K562 (cell line): ENCODE measurements around the gene EXOC7. TPM values are rescaled to one million over a fixed set of nuclear protein-coding genes. Genes with fewer than 3 reads are reported as not detected.

ENCODE experiments used
- CTBP1 ChIP-seq: fragments of 450-650 bp; IDR thresholded peaks from 2 replicates; pipeline ENCODE4 v1.6.1; 2016; ENCODE audit warnings: borderline replicate concordance
- FOXA1 ChIP-seq: fragments of 450-650 bp; IDR thresholded peaks from 2 replicates; pipeline ENCODE4 v1.6.1; 2016; ENCODE audit warnings: mild to moderate bottlenecking, borderline replicate concordance
- HMGN3 ChIP-seq: IDR thresholded peaks from 2 replicates; pipeline ENCODE4 v1.6.1; 2011; ENCODE audit warnings: borderline replicate concordance, low read depth, mild to moderate bottlenecking, mixed read lengths, low read length; ENCODE audit not compliant: insufficient read length; ENCODE audit errors: extremely low read depth
- MXD1 ChIP-seq: fragments of 250-450 bp; sonication (Bioruptor Pico); IDR thresholded peaks from 2 replicates; pipeline ENCODE4 v1.8.0; 2021; ENCODE audit warnings: borderline replicate concordance, mild to moderate bottlenecking, moderate library complexity; ENCODE audit not compliant: poor library complexity, severe bottlenecking
- NFATC3 ChIP-seq: fragments of 450-650 bp; IDR thresholded peaks from 2 replicates; pipeline ENCODE4 v1.6.1; 2017; ENCODE audit warnings: mild to moderate bottlenecking
- POLR2AphosphoS5 ChIP-seq: IDR thresholded peaks from 2 replicates; pipeline ENCODE4 v1.6.1; 2011; ENCODE audit warnings: mild to moderate bottlenecking, low read depth, low read length, moderate library complexity; ENCODE audit not compliant: control insufficient read depth, insufficient read depth
- RNF2 ChIP-seq: sonication (generic); IDR thresholded peaks from 2 replicates; pipeline ENCODE4 v1.6.1; 2016
- STAG1 ChIP-seq: sonication (generic); formaldehyde crosslinking; IDR thresholded peaks from 2 replicates; pipeline ENCODE4 v1.5.0; 2020; ENCODE audit warnings: missing genetic modification reagents, borderline replicate concordance
- TCFL5 ChIP-seq: fragments of 250-450 bp; sonication (Bioruptor Pico); conservative IDR thresholded peaks from 2 replicates; pipeline ENCODE4 v1.6.1; 2021; ENCODE audit warnings: mild to moderate bottlenecking, moderate library complexity, matching md5 sums
- TRIM28 ChIP-seq: fragments of 450-650 bp; IDR thresholded peaks from 2 replicates; pipeline ENCODE4 v1.6.1; 2017
- ZBTB11 ChIP-seq, 3 experiments: fragments of 200-800 bp in 1 of 3; fragments of 250-450 bp in 1 of 3; fragments of 450-650 bp in 1 of 3; sonication (Bioruptor Pico) in 1 of 3; sonication (Bioruptor generic) in 1 of 3; formaldehyde crosslinking in 1 of 3; IDR thresholded peaks; 2 replicates each; pipeline versions ENCODE4 v1.6.1 to v1.8.0; 2016 to 2022; ENCODE audit warnings: mild to moderate bottlenecking in 2 of 3, missing genetic modification characterization in 2 of 3, missing compliant biosample characterization in 1 of 3, moderate library complexity in 1 of 3
- ZBTB34 ChIP-seq: fragments of 250-450 bp; sonication (Bioruptor Pico); IDR thresholded peaks from 2 replicates; pipeline ENCODE4 v1.8.0; 2021; ENCODE audit warnings: mild to moderate bottlenecking, moderate library complexity
- ZNF224 ChIP-seq: sonication (generic); formaldehyde crosslinking; IDR thresholded peaks from 2 replicates; pipeline ENCODE4 v1.8.0; 2022; ENCODE audit warnings: mild to moderate bottlenecking, missing genetic modification reagents
- ZNF518B ChIP-seq: fragments of 250-450 bp; sonication (Bioruptor Pico); IDR thresholded peaks from 2 replicates; pipeline ENCODE4 v1.5.0; 2021; ENCODE audit warnings: mild to moderate bottlenecking, moderate library complexity
- ZNF785 ChIP-seq: fragments of 250-450 bp; sonication (Bioruptor Pico); IDR thresholded peaks from 2 replicates; pipeline ENCODE4 v1.4.0; 2020; ENCODE audit warnings: mild to moderate bottlenecking
- ZSCAN32 ChIP-seq: fragments of 450-650 bp; formaldehyde crosslinking; IDR thresholded peaks from 2 replicates; pipeline ENCODE4 v1.4.0; 2020; ENCODE audit warnings: mild to moderate bottlenecking, moderate library complexity
- polyA plus RNA-seq, 8 experiments: library from polyadenylated mRNA; depleted of rRNA in 4 of 8; stranded (reverse) in 5 of 8; unstranded in 3 of 8; fragments of >200 nt; fragmentation: Nextera tagmentation in 2 of 8; fragmentation: Illumina TruSeq in 1 of 8; extraction: Ambion mirVana in 2 of 8; extraction: Trizol in 1 of 8; gene quantifications; 2 replicates each; pipeline versions ENCODE4 v1.2.1 to v1.2.3, GENCODE V29; 2011 to 2014; ENCODE audit warnings: inconsistent platforms in 1 of 8, missing spikeins in 1 of 8
- total RNA-seq, 7 experiments: library from RNA; depleted of rRNA in 6 of 7; stranded (reverse); fragments of >200 nt in 6 of 7; fragmentation: Illumina TruSeq in 2 of 7; extraction: Trizol in 2 of 7; gene quantifications; 2 replicates each; pipeline versions ENCODE4 v1.2.1 to v1.2.3, GENCODE V29; 2011 to 2021; ENCODE audit warnings: low replicate concordance in 1 of 7

The EXOC7 gene
- total and polyA plus RNA-seq, 9 of the 15 experiments (the other 6 are each of a cell fraction or from before 2014, with no cell fraction given), result 18.6 to 57.0 (median 35.0) TPM

- no peak for TF ChIP-seq MXD1 (CRISPR knock-in tag)
- no peak for TF ChIP-seq ZBTB34 (CRISPR knock-in tag)
- TF ChIP-seq RNF2, result no peak
- no peak for TF ChIP-seq ZNF224 (CRISPR knock-in tag)
- TF ChIP-seq HMGN3, result peak; percentile 76
- no peak for TF ChIP-seq STAG1
- no peak for TF ChIP-seq TCFL5 (CRISPR knock-in tag)
- no peak for TF ChIP-seq NFATC3
- no peak for TF ChIP-seq ZSCAN32
- no peak for TF ChIP-seq TRIM28
- peak; percentile 67 for TF ChIP-seq POLR2AphosphoS5
- peak in 2 of 3 experiments; percentile 20 to 84; a peak in 2 of 6 replicates for TF ChIP-seq ZBTB11 (CRISPR knock-in tag; IDR thresholded peaks at IDR 0.05)
- no peak for TF ChIP-seq FOXA1
- TF ChIP-seq ZNF785 (CRISPR knock-in tag), result no peak
- no peak for TF ChIP-seq ZNF518B (CRISPR knock-in tag)
- TF ChIP-seq CTBP1, result 0 out of 2 replicates have a peak, but pooled peaks have one; percentile 28
These were observed at the start of gene EXOC7 (continued) for GRCh38 chr17:76103274-76104139.
